Ovary (tissue), 9 donors: ENCODE data around the gene JADE2. TPM values are rescaled to one million over a fixed set of nuclear protein-coding genes. Genes with fewer than 3 reads are reported as not detected.

ENCODE experiments used
- DNase-seq, 5 donors: peaks; one replicate each; pipeline ENCODE4 v3.0.0-alpha.2; 2019 to 2020
- H3K27ac ChIP-seq, 2 donors: fragments of 200-600 bp; one replicate each; pipeline versions ENCODE4 v1.5.1 to v1.8.0; 2019 to 2022
- H3K27me3 ChIP-seq: fragments of 200-600 bp; one replicate; pipeline ENCODE4 v1.8.0; 2022
- H3K36me3 ChIP-seq: fragments of 200-600 bp; sonication (generic); one replicate; pipeline ENCODE4 v1.5.1; 2019
- H3K4me1 ChIP-seq: one replicate; pipeline ENCODE4 v1.8.1; 2013; ENCODE audit warnings: mild to moderate bottlenecking, moderate library complexity; ENCODE audit not compliant: insufficient read depth
- H3K4me3 ChIP-seq: fragments of 200-600 bp; sonication (generic); one replicate; pipeline ENCODE4 v1.5.1; 2017
- H3K9me3 ChIP-seq, 2 donors: fragments of 200-600 bp in 1 of 2; sonication (generic) in 1 of 2; one replicate each; pipeline versions ENCODE4 v1.5.1 to v1.8.1; 2013 to 2019; ENCODE audit warnings: mild to moderate bottlenecking in 1 of 2, moderate library complexity in 1 of 2
- EP300 ChIP-seq: sonication (generic); formaldehyde crosslinking; IDR thresholded peaks from one replicate; pipeline ENCODE4 v1.6.1; 2017; ENCODE audit warnings: antibody characterized with exemption
- POLR2A ChIP-seq: fragments of 450-650 bp; IDR thresholded peaks from one replicate; pipeline ENCODE4 v1.6.1; 2017; ENCODE audit warnings: antibody characterized with exemption, mild to moderate bottlenecking, moderate library complexity
- WGBS, 3 donors: extraction: QIAGEN DNeasy Blood & Tissue Kit in 1 of 3; methylation state at CpG; one replicate each; pipeline versions ENCODE4 v1.1.5 to v1.1.7; 2013 to 2017; 5-methylcytosine and 5-hydroxymethylcytosine counted together
- intact Hi-C, 4 donors: fragments of 100-400 bp; cut with DNase I; formaldehyde crosslinking; loops; one replicate each; pipeline versions ENCODE4 v1.11.0 to v1.15.1; 2022 to 2023
- polyA plus RNA-seq, 2 donors: library from polyadenylated mRNA; stranded (reverse); fragments of 200-250 nt in 1 of 2; fragments of 350-450 nt in 1 of 2; fragmentation: Illumina TruSeq in 1 of 2; extraction: RNeasy Lipid Tissue Mini Kit (QIAGEN cat#74804) in 1 of 2; gene quantifications; one replicate each; pipeline ENCODE4 v1.2.3, GENCODE V29; 2013 to 2014
- small RNA-seq: library from RNA; depleted of rRNA; stranded (forward); fragments of <200 nt; gene quantifications from one replicate; pipeline ENCODE3, GENCODE V24; 2016
- total RNA-seq, 7 donors: library from RNA; depleted of rRNA in 2 of 7; stranded (reverse); fragments of >200 nt in 2 of 7; fragmentation: NEBNext Ultra II Directional in 3 of 7; extraction: Animal tissue kit (Norgen Biotek cat#: 25700) in 3 of 7; gene quantifications; one replicate each; pipeline versions ENCODE4 v1.1.0 to v1.2.4, GENCODE V29; 2016 to 2023
- TF ChIP-seq, protein P1 (sequence below), 3 donors: fragments of 450-650 bp in 2 of 3; fragments of 200-600 bp in 1 of 3; IDR thresholded peaks; one replicate each; pipeline versions ENCODE4 v1.5.1 to v1.8.0; 2016 to 2022; ENCODE audit warnings: antibody characterized with exemption in 3 of 3, mild to moderate bottlenecking in 1 of 3
- donor health status: DM: no; HTN: no; CAD: no; lungs with moderate emphysema.
- donor health status: DM: no; HTN: no; CAD: no.
- donor health status: Bipolar disorder and iron deficiency.
- donor health status: DM: yes; HTN: yes; CAD: no.
- donor health status: DM: no; HTN: no; CAD: no.
- donor health status: DM: yes; HTN: yes; CAD: no.

JADE2 gene
- total and polyA plus RNA-seq, 9 donors = 23.2 to 82.9 (median 66.0) TPM

DNA sequence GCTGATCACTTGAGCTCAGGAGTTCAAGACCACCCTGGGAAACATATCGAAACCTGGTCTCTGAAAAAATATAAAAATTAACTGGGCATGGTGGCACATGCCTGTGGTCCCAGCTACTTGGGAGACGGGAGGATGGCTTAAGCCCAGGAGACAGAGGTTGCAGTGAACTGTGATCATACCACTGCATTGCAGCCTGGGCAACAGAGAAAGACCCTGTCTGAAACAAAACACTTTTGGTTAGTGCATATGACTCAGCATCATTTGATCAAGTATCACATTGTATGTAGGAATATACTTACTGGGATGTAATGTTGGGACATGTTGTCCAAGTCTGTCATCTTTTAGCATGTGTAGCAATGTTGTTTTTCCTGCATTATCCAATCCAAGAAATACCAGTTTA is 95.2 kb downstream of the JADE2 start:
- no peaks in the 10 kb centered on the region for H3K4me1 ChIP-seq
- H3K9me3 ChIP-seq = no peaks in the 10 kb centered on the region
- no peak for DNase-seq
- TF ChIP-seq, protein P1, sequence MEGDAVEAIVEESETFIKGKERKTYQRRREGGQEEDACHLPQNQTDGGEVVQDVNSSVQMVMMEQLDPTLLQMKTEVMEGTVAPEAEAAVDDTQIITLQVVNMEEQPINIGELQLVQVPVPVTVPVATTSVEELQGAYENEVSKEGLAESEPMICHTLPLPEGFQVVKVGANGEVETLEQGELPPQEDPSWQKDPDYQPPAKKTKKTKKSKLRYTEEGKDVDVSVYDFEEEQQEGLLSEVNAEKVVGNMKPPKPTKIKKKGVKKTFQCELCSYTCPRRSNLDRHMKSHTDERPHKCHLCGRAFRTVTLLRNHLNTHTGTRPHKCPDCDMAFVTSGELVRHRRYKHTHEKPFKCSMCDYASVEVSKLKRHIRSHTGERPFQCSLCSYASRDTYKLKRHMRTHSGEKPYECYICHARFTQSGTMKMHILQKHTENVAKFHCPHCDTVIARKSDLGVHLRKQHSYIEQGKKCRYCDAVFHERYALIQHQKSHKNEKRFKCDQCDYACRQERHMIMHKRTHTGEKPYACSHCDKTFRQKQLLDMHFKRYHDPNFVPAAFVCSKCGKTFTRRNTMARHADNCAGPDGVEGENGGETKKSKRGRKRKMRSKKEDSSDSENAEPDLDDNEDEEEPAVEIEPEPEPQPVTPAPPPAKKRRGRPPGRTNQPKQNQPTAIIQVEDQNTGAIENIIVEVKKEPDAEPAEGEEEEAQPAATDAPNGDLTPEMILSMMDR (IDR thresholded peaks at IDR 0.05) = no peak
- TF ChIP-seq POLR2A (no peak), EP300 (no peak)
- 92 to 94% (median 93%) methylated on average over 2 of the region's 2 CpGs for WGBS, 3 donors
- intact Hi-C loops = no loop called here
- H3K36me3 ChIP-seq = no peaks in the 10 kb centered on the region
- H3K27ac ChIP-seq = no peak overlapping the region
- no peaks in the 10 kb centered on the region for H3K27me3 ChIP-seq
- no peak overlapping the region for H3K4me3 ChIP-seq

DNA sequence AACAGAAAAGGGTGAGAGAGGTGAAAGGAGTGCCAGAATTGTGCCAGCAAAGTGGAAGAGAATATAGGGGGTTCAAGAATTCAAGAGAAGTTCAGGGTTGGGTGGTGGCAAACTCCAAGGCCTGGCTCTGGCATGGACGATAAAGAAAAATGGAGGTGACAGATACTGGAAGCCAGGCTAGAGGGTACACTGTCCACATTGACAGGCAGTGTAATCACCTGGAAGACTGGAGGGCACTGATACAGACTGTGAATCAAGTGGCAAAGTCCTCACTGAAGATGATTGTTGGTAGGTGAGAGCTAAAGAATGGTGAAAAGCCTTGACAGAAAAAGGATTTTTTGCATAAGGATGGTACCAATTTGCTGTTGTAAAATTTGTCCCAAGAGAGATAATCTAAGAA is 100.1 kb downstream of the JADE2 start:
- TF ChIP-seq, protein P1 (IDR thresholded peaks at IDR 0.05) = no peak
- H3K27ac ChIP-seq = no peak overlapping the region
- H3K9me3 ChIP-seq = no peaks in the 10 kb centered on the region
- no peaks in the 10 kb centered on the region for H3K27me3 ChIP-seq
- no peaks in the 10 kb centered on the region for H3K4me1 ChIP-seq
- no peaks in the 10 kb centered on the region for H3K36me3 ChIP-seq
- no peak overlapping the region for H3K4me3 ChIP-seq
- WGBS, 3 donors = 90 to 96% (median 94%) methylated on average over 1 of the region's 1 CpG
- DNase-seq = no peak
- intact Hi-C loops = no loop called here

DNA sequence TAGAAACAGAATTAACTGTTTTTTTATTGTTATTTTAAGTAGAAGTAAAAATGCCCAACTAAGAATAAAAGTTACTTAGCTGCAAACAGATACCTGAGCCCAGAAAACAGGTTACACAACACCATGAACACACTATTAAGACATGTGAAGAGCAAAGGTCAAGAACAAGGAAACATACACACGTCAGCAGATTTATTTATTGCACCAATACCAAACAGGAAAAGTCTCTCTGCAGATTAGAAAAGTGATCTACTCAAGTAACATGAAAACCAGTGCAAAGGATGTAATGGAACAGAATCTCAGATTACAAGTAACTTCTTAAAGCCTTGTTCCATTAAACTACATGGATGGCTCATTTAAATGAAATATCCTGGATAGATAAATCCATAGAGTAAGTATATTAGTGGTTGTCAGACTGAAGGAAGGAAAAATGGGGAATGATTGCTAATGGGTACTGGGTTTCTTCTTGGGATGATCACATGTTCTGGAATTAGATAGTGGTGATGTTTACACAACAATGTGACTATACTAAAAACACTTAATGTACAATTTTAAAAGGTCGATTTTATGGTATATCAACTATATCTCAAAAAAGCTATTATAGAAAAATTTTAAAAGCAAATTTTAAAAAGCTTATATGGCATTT is 101.0 kb downstream of the JADE2 start:
- Histone ChIP-seq H3K4me1 (no peaks in the 10 kb centered on the region), H3K9me3 (no peaks in the 10 kb centered on the region), H3K27ac (no peak overlapping the region), H3K36me3 (no peaks in the 10 kb centered on the region), H3K4me3 (no peak overlapping the region), H3K27me3 (no peaks in the 10 kb centered on the region)
- DNase-seq = no peak
- TF ChIP-seq, protein P1 (IDR thresholded peaks at IDR 0.05) = no peak
- TF ChIP-seq POLR2A (no peak), EP300 (no peak)
- intact Hi-C loops = no loop called here
- 45 to 64% (median 57%) methylated on average over 2 of the region's 2 CpGs for WGBS, 3 donors

Small RNA genes within 50 kb of the gene (small RNA-seq; reads per million reads assigned to genes)
- gene RN7SL541P (not detected), gene RNU6-456P (not detected)

Other genes with a start within 250 kb of the JADE2 start
- gene CDKL3, start 158.5 kb upstream of the JADE2 start, total RNA-seq = 1 to 10 TPM; 1.8 to 7.1 (median 5.7) TPM
- 1 to 10 TPM; 2.9 to 3.9 TPM for gene CDKL3, start 158.5 kb upstream of the JADE2 start, polyA plus RNA-seq
- gene UBE2B, start 154.1 kb upstream of the JADE2 start, total RNA-seq = 100 to 1,000 TPM in 1 of 7 donors, 10 to 100 TPM in 6; 54.1 to 101 (median 68.1) TPM
- 10 to 100 TPM; 89.0 to 92.4 TPM for gene UBE2B, start 154.1 kb upstream of the JADE2 start, polyA plus RNA-seq
- 10 to 100 TPM; 12.2 to 18.0 (median 15.3) TPM for gene CDKN2AIPNL, start 113.8 kb upstream of the JADE2 start, total RNA-seq
- gene CDKN2AIPNL, start 113.8 kb upstream of the JADE2 start, polyA plus RNA-seq = 10 to 100 TPM; 21.1 to 29.0 TPM
- 10 to 100 TPM; 19.0 to 56.3 (median 41.8) TPM for gene SAR1B, start 107.2 kb downstream of the JADE2 start, total RNA-seq
- gene SAR1B, start 107.2 kb downstream of the JADE2 start, polyA plus RNA-seq = 10 to 100 TPM; 10.5 to 31.3 TPM
- gene SEC24A, start 123.1 kb downstream of the JADE2 start, total RNA-seq = 10 to 100 TPM; 11.2 to 22.3 (median 17.5) TPM
- 10 to 100 TPM in 1 of 2 donors, 1 to 10 TPM in 1; 5.0 to 11.6 TPM for gene SEC24A, start 123.1 kb downstream of the JADE2 start, polyA plus RNA-seq
- gene CAMLG, start 212.9 kb downstream of the JADE2 start, total RNA-seq = 10 to 100 TPM; 40.6 to 78.5 (median 65.3) TPM
- 10 to 100 TPM; 84.6 to 91.9 TPM for gene CAMLG, start 212.9 kb downstream of the JADE2 start, polyA plus RNA-seq
- gene DDX46, start 233.1 kb downstream of the JADE2 start, total RNA-seq = 10 to 100 TPM; 27.4 to 54.7 (median 41.1) TPM
- 10 to 100 TPM; 17.8 to 37.1 TPM for gene DDX46, start 233.1 kb downstream of the JADE2 start, polyA plus RNA-seq